Endometrium (tissue), 2 donors: Measurements from ENCODE around the gene SH3TC1.

Experiments
- FAIRE-seq: peaks from 2 replicates; lab custom pipeline; 2012; peaks lifted over from hg19 to GRCh38; lab: Jason Lieb, UNC
- donor health status: control.
- donor health status: control.

Gene SH3TC1

GRCh38 chr4:8216443-8217245, 17.6 kb downstream of the SH3TC1 start:
- no peak for FAIRE-seq

- no peak for FAIRE-seq
Observed at GRCh38 chr4:8217246-8217511, 18.1 kb downstream of the SH3TC1 start.

GRCh38 chr4:8217871-8218270, 18.8 kb downstream of the SH3TC1 start:
- FAIRE-seq = no peak

- no peak for FAIRE-seq
Observed at GRCh38 chr4:8218371-8219031, 19.4 kb downstream of the SH3TC1 start.

GRCh38 chr4:8219236-8219635, 20.1 kb downstream of the SH3TC1 start:
- no peak for FAIRE-seq

- no peak for FAIRE-seq
Observed at GRCh38 chr4:8220661-8221450, 21.8 kb downstream of the SH3TC1 start.

- peak; percentile 91 for FAIRE-seq
Observed at GRCh38 chr4:8221476-8221875, 22.4 kb downstream of the SH3TC1 start.

GRCh38 chr4:8221985-8222384, 22.9 kb downstream of the SH3TC1 start:
- FAIRE-seq = no peak

GRCh38 chr4:8222609-8223388, 23.7 kb downstream of the SH3TC1 start:
- no peak for FAIRE-seq

- FAIRE-seq = no peak
Observed at GRCh38 chr4:8224267-8224974, 25.3 kb downstream of the SH3TC1 start.

GRCh38 chr4:8224975-8225625, 26.0 kb downstream of the SH3TC1 start:
- FAIRE-seq = no peak

- FAIRE-seq = no peak
Observed at GRCh38 chr4:8225706-8226443, 26.8 kb downstream of the SH3TC1 start.

GRCh38 chr4:8227201-8227770, 28.2 kb downstream of the SH3TC1 start:
- no peak for FAIRE-seq

GRCh38 chr4:8227771-8228318, 28.8 kb downstream of the SH3TC1 start:
- FAIRE-seq = no peak

- no peak for FAIRE-seq
Observed at GRCh38 chr4:8228319-8229250, 29.5 kb downstream of the SH3TC1 start.

- no peak for FAIRE-seq
Observed at GRCh38 chr4:8229331-8229975, 30.4 kb downstream of the SH3TC1 start.

- FAIRE-seq = no peak
Observed at GRCh38 chr4:8230033-8230432, 30.9 kb downstream of the SH3TC1 start.

GRCh38 chr4:8230891-8231290, 31.8 kb downstream of the SH3TC1 start:
- no peak for FAIRE-seq
